Spleen (tissue), 11 donors: Measurements from ENCODE around the gene ANKS1B. TPM values are rescaled to one million over a fixed set of nuclear protein-coding genes. Genes with fewer than 3 reads are reported as not detected.

Source experiments
- DNase-seq: peaks from one replicate; pipeline ENCODE4 v3.0.0-alpha.2; 2020
- H3K27ac ChIP-seq, 8 donors: fragments of 200-600 bp; sonication (generic) in 7 of 8; 1 replicate in 4 of 8; 2 replicates in 4 of 8; pipeline versions ENCODE4 v1.5.0 to v1.8.0; 2016 to 2021; ENCODE audit warnings: inconsistent platforms in 4 of 8, mild to moderate bottlenecking in 4 of 8, moderate library complexity in 1 of 8
- H3K27me3 ChIP-seq, 7 donors: fragments of 200-600 bp; sonication (generic) in 6 of 7; replicated peaks in 1 of 7; 1 replicate in 4 of 7; 2 replicates in 3 of 7; pipeline versions ENCODE4 v1.5.0 to v1.8.0; 2016 to 2021; ENCODE audit warnings: inconsistent platforms in 3 of 7, mild to moderate bottlenecking in 1 of 7
- H3K36me3 ChIP-seq, 6 donors: fragments of 200-600 bp; sonication (generic) in 5 of 6; 1 replicate in 4 of 6; 2 replicates in 2 of 6; pipeline versions ENCODE4 v1.5.0 to v1.8.0; 2016 to 2021; ENCODE audit warnings: inconsistent platforms in 2 of 6
- H3K4me1 ChIP-seq, 6 donors: fragments of 200-600 bp; sonication (generic) in 5 of 6; 1 replicate in 3 of 6; 2 replicates in 3 of 6; pipeline versions ENCODE4 v1.5.0 to v1.8.0; 2016 to 2021; ENCODE audit warnings: inconsistent platforms in 3 of 6
- H3K4me3 ChIP-seq, 8 donors: fragments of 200-600 bp; sonication (generic) in 7 of 8; 1 replicate in 4 of 8; 2 replicates in 4 of 8; pipeline versions ENCODE4 v1.5.0 to v1.8.0; 2016 to 2021; ENCODE audit warnings: inconsistent platforms in 4 of 8, mild to moderate bottlenecking in 4 of 8, moderate library complexity in 2 of 8
- H3K9me3 ChIP-seq, 8 donors: fragments of 200-600 bp; sonication (generic) in 7 of 8; 1 replicate in 4 of 8; 2 replicates in 4 of 8; pipeline versions ENCODE4 v1.5.0 to v1.8.0; 2016 to 2021; ENCODE audit warnings: inconsistent platforms in 4 of 8
- POLR2A ChIP-seq, 3 donors: fragments of 450-650 bp; IDR thresholded peaks; one replicate each; pipeline ENCODE4 v1.5.1; 2017; ENCODE audit warnings: antibody characterized with exemption in 3 of 3, mild to moderate bottlenecking in 1 of 3
- POLR2AphosphoS5 ChIP-seq, 3 donors: sonication (generic); formaldehyde crosslinking; IDR thresholded peaks; one replicate each; pipeline ENCODE4 v1.5.1; 2017; ENCODE audit warnings: antibody characterized with exemption in 3 of 3
- WGBS, 5 donors: extraction: QIAGEN DNeasy Blood & Tissue Kit in 3 of 5; methylation state at CpG; one replicate each; pipeline versions ENCODE4 v1.1.5 to v1.1.7; 2013 to 2018; 5-methylcytosine and 5-hydroxymethylcytosine counted together
- intact Hi-C: fragments of 100-400 bp; cut with DNase I; formaldehyde crosslinking; loops from one replicate; pipeline ENCODE4 v1.15.0; 2023; ENCODE audit warnings: low total_unique reads
- polyA plus RNA-seq, 3 donors: library from polyadenylated mRNA; stranded (reverse); fragments of 200-250 nt; gene quantifications; one replicate each; pipeline ENCODE4 v1.2.1, GENCODE V29; 2013
- total RNA-seq, 7 donors: library from RNA; depleted of rRNA in 3 of 7; stranded (reverse); fragments of >200 nt in 3 of 7; fragmentation: NEBNext Ultra II Directional in 4 of 7; extraction: Animal tissue kit (Norgen Biotek cat#: 25700) in 4 of 7; gene quantifications; one replicate each; pipeline versions ENCODE4 v1.1.0 to v1.2.1, GENCODE V29; 2016 to 2021
- TF ChIP-seq, protein P1 (sequence below), 11 experiments: fragments of 200-600 bp in 7 of 11; fragments of 450-650 bp in 4 of 11; sonication (generic) in 4 of 11; IDR thresholded peaks in 8 of 11; conservative IDR thresholded peaks in 3 of 11; 1 replicate in 7 of 11; 2 replicates in 4 of 11; pipeline versions ENCODE4 v1.4.0 to v1.8.0; 2016 to 2021; ENCODE audit warnings: antibody characterized with exemption in 11 of 11, inconsistent platforms in 4 of 11, mild to moderate bottlenecking in 1 of 11
- donor health status: healthy with polysubstance abuse.
- donor health status: DM: no; HTN: no; CAD: no; lungs with moderate emphysema.
- donor health status: DM: no; HTN: no; CAD: no.
- donor health status: Bipolar disorder and iron deficiency.
- donor health status: healthy.
- donor health status: DM: no; HTN: no; CAD: no.
- donor health status: DM: yes; HTN: yes; CAD: no.

ANKS1B gene
- total and polyA plus RNA-seq, 10 donors, result 0.21 to 8.0 (median 4.2) TPM

DNA sequence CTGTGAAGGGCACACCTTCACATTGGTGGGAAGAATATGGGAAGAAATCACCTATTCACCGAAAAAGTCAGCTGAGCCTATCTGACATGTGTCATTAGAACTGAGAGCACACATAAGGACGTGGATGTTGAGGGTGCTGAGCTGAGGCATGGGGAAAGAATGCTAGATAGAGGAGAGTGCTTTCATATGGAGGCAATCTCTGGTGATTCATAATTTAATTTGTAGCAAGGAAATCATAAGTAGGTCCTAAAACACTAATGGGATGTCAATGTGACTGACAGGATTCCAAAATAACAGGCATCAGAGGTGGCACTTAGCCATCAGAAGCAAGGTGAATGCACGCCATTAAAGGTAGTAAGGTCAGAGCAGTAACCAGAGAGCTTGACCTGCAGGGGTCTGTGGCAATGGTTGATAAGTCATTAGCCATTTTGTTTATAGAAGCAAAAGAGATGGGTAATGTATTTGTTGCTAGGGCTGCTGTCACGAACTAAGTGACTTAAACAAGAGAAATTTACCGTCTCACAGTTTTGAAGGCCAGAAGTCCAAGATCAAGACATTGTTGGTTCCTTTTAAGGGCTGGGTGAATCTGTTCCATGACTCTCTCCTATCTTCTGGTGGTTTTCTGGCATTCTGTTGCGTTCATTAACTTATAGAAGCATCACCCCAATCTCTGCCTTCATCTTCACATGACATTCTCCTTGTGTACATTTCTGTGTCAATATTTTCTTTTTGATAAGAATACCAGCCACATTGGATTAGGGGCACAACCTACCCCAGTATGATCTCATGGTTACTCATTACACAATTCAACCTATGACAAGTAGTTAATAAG, 69.3 kb downstream of the ANKS1B start:
- Histone ChIP-seq H3K27me3 (no peaks in the 10 kb centered on the region), H3K4me3 (no peak overlapping the region), H3K9me3 (no peaks in the 10 kb centered on the region), H3K27ac (no peak overlapping the region), H3K36me3 (no peaks in the 10 kb centered on the region), H3K4me1 (no peaks in the 10 kb centered on the region)
- intact Hi-C loops, result no loop called here
- DNase-seq, result no peak
- WGBS, 5 donors, result 70 to 86% (median 80%) methylated on average over 6 of the region's 6 CpGs
- TF ChIP-seq, protein P1, sequence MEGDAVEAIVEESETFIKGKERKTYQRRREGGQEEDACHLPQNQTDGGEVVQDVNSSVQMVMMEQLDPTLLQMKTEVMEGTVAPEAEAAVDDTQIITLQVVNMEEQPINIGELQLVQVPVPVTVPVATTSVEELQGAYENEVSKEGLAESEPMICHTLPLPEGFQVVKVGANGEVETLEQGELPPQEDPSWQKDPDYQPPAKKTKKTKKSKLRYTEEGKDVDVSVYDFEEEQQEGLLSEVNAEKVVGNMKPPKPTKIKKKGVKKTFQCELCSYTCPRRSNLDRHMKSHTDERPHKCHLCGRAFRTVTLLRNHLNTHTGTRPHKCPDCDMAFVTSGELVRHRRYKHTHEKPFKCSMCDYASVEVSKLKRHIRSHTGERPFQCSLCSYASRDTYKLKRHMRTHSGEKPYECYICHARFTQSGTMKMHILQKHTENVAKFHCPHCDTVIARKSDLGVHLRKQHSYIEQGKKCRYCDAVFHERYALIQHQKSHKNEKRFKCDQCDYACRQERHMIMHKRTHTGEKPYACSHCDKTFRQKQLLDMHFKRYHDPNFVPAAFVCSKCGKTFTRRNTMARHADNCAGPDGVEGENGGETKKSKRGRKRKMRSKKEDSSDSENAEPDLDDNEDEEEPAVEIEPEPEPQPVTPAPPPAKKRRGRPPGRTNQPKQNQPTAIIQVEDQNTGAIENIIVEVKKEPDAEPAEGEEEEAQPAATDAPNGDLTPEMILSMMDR (IDR thresholded peaks at IDR 0.05 in 8 of 11, conservative IDR thresholded peaks at IDR 0.05 in 3 of 11), result no peak
- TF ChIP-seq POLR2AphosphoS5 (IDR thresholded peaks at IDR 0.05) (no peak), POLR2A (IDR thresholded peaks at IDR 0.05) (no peak)

DNA sequence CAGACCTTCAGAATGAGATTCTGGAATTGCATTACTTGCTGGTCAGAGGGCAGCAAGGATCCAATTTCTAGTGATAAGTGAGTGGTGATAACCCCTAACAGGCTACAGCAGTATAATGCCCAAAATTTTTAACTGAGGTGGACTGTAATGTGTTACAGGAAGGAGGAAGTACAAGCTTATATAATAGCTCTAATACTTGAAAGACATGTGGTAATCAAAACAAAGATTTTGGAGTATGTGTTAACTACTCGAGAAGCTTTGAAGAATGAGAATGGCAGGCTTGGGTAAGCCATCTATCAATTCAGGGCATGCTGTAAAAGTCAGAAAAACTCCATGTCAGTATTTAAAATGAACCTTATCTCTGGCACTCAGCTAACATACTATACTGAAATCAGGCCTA, 70.5 kb downstream of the ANKS1B start:
- 33 to 49% (median 41%) methylated on average over 1 of the region's 1 CpG for WGBS, 5 donors
- no peak overlapping the region for H3K27ac ChIP-seq
- TF ChIP-seq, protein P1 (IDR thresholded peaks at IDR 0.05 in 8 of 11, conservative IDR thresholded peaks at IDR 0.05 in 3 of 11), result no peak
- TF ChIP-seq POLR2AphosphoS5 (IDR thresholded peaks at IDR 0.05) (no peak), POLR2A (IDR thresholded peaks at IDR 0.05) (no peak)
- H3K27me3 ChIP-seq, result no peaks in the 10 kb centered on the region
- intact Hi-C loops, result no loop called here
- H3K9me3 ChIP-seq, result no peaks in the 10 kb centered on the region
- no peak overlapping the region for H3K4me3 ChIP-seq
- DNase-seq, result no peak
- H3K36me3 ChIP-seq, result no peaks in the 10 kb centered on the region
- no peaks in the 10 kb centered on the region for H3K4me1 ChIP-seq

DNA sequence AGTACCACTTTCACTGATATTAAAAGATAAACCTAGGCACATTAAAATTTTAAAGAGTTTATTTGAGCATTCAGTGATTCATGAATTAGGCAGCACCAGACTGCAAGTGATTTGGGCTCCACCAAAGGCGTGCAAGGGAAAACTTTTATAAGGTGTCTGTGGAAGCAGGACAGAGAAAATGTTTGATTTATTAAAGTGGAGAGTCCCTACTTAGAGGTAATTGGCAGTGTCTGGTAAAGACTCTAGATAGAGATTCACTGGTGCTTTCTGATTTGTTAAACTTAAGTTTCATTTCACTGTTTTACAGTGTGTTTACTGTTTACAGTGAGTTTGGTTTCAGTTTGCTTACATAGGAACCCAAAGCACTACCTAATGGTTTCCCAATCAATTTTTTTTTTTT, 72.8 kb downstream of the ANKS1B start:
- Histone ChIP-seq H3K27me3 (no peaks in the 10 kb centered on the region), H3K27ac (peak overlapping the region in 3 of 8 donors; percentile 2 to 6 (median 2)), H3K36me3 (no peaks in the 10 kb centered on the region), H3K4me3 (no peak overlapping the region), H3K9me3 (no peaks in the 10 kb centered on the region), H3K4me1 (no peaks in the 10 kb centered on the region)
- no peak for DNase-seq
- 67 to 93% (median 88%) methylated on average over 1 of the region's 1 CpG for WGBS, 5 donors
- intact Hi-C loops, result no loop called here
- TF ChIP-seq, protein P1 (IDR thresholded peaks at IDR 0.05 in 8 of 11, conservative IDR thresholded peaks at IDR 0.05 in 3 of 11), result no peak

DNA sequence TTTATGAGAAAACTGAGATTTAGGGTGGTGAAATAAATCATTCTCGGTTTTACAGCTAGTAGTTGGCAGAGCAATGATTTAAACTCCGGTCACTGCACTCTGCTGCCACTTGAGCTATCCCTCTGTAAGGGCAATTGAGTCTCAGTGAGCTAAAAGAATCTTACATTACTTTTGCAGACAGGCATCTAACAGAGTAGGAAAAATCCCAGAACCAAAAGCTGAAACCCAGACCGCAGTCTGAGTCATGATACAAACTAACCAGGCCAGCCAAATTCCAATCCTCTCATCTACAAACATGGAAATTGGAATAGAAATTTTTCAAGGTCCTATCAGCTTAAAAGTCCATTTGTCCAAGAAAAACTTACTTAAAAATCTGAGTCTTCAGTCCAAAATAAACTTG, 73.7 kb downstream of the ANKS1B start:
- TF ChIP-seq, protein P1 (IDR thresholded peaks at IDR 0.05 in 8 of 11, conservative IDR thresholded peaks at IDR 0.05 in 3 of 11), result no peak
- TF ChIP-seq POLR2A (IDR thresholded peaks at IDR 0.05), result no peak
- no peak for TF ChIP-seq POLR2AphosphoS5 (IDR thresholded peaks at IDR 0.05)
- no peak overlapping the region for H3K4me3 ChIP-seq

More for the DNA sequence above, 73.7 kb downstream of the ANKS1B start:
- no peak for DNase-seq
- H3K27ac ChIP-seq, result peak overlapping the region in 2 of 8 donors; percentile 2
- 59 to 77% (median 67%) methylated on average over 3 of the region's 3 CpGs for WGBS, 5 donors
- no peaks in the 10 kb centered on the region for H3K9me3 ChIP-seq
- H3K27me3 ChIP-seq, result no peaks in the 10 kb centered on the region
- H3K4me1 ChIP-seq, result no peaks in the 10 kb centered on the region
- intact Hi-C loops, result no loop called here
- no peaks in the 10 kb centered on the region for H3K36me3 ChIP-seq
